Measurements from ENCODE around the gene NFATC1.

GRCh38 chr18:79540161-79540903 lies 144.6 kb downstream of the NFATC1 start:
- TF ChIP-seq, protein P1, sequence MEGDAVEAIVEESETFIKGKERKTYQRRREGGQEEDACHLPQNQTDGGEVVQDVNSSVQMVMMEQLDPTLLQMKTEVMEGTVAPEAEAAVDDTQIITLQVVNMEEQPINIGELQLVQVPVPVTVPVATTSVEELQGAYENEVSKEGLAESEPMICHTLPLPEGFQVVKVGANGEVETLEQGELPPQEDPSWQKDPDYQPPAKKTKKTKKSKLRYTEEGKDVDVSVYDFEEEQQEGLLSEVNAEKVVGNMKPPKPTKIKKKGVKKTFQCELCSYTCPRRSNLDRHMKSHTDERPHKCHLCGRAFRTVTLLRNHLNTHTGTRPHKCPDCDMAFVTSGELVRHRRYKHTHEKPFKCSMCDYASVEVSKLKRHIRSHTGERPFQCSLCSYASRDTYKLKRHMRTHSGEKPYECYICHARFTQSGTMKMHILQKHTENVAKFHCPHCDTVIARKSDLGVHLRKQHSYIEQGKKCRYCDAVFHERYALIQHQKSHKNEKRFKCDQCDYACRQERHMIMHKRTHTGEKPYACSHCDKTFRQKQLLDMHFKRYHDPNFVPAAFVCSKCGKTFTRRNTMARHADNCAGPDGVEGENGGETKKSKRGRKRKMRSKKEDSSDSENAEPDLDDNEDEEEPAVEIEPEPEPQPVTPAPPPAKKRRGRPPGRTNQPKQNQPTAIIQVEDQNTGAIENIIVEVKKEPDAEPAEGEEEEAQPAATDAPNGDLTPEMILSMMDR (IDR thresholded peaks at IDR 0.05; ENCODE audit: low read length), result no peak
- TF ChIP-seq EZH2 (IDR thresholded peaks at IDR 0.05; ENCODE audit: borderline replicate concordance, low read length), result no peak
